Ureter (tissue), 1 donor: ENCODE data around the gene CDC45. TPM values are rescaled to one million over a fixed set of nuclear protein-coding genes. Genes with fewer than 3 reads are reported as not detected.

Experiments used
- DNase-seq: peaks from one replicate; pipeline ENCODE4 v3.0.0-alpha.2; 2020; ENCODE audit warnings: low spot score
- total RNA-seq: library from RNA; stranded (reverse); gene quantifications from one replicate; pipeline ENCODE4 v1.2.4, GENCODE V29; 2023
- donor health status: DM: yes; HTN: yes; CAD: no.

CDC45 gene
- total RNA-seq, 1 donor from 2014 or later: 1.1 TPM

- no peak for DNase-seq
Observed at GRCh38 chr22:19467912-19468311, 11.8 kb upstream of the CDC45 start.

- DNase-seq: no peak
Observed at GRCh38 chr22:19469421-19469820, 10.3 kb upstream of the CDC45 start.

- no peak for DNase-seq
Observed at GRCh38 chr22:19470010-19470409, 9.7 kb upstream of the CDC45 start.

- DNase-seq: no peak
Observed at GRCh38 chr22:19471572-19471971, 8.1 kb upstream of the CDC45 start.

GRCh38 chr22:19472233-19472632, 7.5 kb upstream of the CDC45 start:
- no peak for DNase-seq

GRCh38 chr22:19473578-19473977, 6.1 kb upstream of the CDC45 start:
- DNase-seq: no peak

GRCh38 chr22:19476023-19476422, 3.7 kb upstream of the CDC45 start:
- DNase-seq: no peak

- DNase-seq: no peak
Observed at GRCh38 chr22:19477321-19478044, 2.2 kb upstream of the CDC45 start.

GRCh38 chr22:19478045-19478900, 1.4 kb upstream of the CDC45 start:
- no peak for DNase-seq

GRCh38 chr22:19478901-19479354, 792 bp upstream of the CDC45 start, which contains the start of gene UFD1:
Gene UFD1, minus strand, starts transcription at chr22:19479193. Its CDS starts 108 bp downstream, at chr22:19479085.
- DNase-seq: peak; percentile 86

GRCh38 chr22:19480173-19480568, 451 bp downstream of the CDC45 start:
- no peak for DNase-seq

- DNase-seq: no peak
Observed at GRCh38 chr22:19480789-19481188, 1.1 kb downstream of the CDC45 start.

- DNase-seq: no peak
Observed at GRCh38 chr22:19482297-19482696, 2.6 kb downstream of the CDC45 start.

- DNase-seq: no peak
Observed at GRCh38 chr22:19483481-19484244, 3.9 kb downstream of the CDC45 start.

- DNase-seq: no peak
Observed at GRCh38 chr22:19488285-19488684, 8.6 kb downstream of the CDC45 start.

GRCh38 chr22:19488884-19489843, 9.4 kb downstream of the CDC45 start:
- no peak for DNase-seq

- DNase-seq: no peak
Observed at GRCh38 chr22:19490628-19491230, 11.0 kb downstream of the CDC45 start.

GRCh38 chr22:19492504-19493174, 12.9 kb downstream of the CDC45 start:
- no peak for DNase-seq

GRCh38 chr22:19494001-19494560, 14.4 kb downstream of the CDC45 start:
- DNase-seq: no peak
